Measurements from ENCODE around the gene GATAD2B.
"Not testable (repeated sequence)": the region's sequence is repeated elsewhere in the genome, so short reads cannot be mapped to it uniquely, and the experiment has no call there.

The GATAD2B gene

DNA sequence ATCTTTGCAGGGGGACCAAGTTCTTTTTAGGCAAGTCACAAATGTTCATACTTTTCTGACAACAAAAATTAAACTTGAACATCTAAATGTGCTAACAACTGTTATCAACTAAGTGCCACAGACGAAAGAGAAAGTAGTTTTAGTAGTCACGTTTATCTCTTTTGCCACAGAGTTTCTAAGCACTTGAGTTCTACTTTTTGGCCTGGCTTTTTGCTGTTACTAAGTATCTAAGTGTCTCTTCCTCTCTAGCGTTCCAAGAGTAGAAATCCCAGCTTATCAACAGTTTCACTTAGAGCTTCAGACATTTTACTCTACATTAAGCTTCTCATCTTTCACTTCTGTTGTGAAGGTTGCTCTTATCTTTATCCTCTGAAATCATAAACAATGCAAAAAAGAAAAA lies 34.2 kb downstream of the GATAD2B start:
- DNase-seq (ENCODE audit: low read depth in 2 of 2): no peak

DNA sequence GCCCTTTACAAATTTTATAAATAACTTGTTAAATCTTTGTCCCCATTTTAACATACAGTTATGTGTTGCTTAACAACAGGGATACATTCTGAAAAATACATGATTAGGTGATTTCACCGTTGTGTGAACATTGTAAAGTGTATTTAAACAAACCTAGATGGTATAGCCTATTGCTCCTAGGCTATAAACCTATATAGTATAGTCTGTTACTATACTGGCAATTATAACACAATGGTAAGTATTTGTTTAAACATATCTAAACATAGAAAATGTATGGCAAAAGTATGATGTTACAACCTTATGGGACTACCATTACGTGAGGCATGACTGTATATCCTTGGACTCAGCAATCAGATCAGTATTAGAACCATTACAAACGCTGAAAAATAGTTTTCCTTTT lies 36.6 kb downstream of the GATAD2B start:
- no peak for DNase-seq (ENCODE audit: low read depth in 2 of 2)

DNA sequence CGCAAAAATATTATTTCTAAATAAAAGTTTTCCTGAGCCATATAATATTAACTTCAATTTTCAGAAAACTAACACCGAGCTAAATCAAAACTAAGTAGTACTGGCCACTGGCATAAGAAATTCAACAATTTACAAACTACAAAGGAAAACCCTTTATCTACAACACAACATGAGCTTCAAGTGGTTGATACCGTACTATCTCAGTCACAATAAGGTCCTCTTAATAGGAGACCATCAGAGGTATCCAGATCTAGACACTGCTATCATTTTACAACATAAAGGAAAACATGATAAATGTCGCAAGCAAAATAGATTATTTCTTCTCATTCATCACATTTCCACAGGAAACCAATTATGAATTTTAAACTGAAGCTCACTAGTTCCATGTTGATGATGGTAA lies 39.5 kb downstream of the GATAD2B start:
- DNase-seq (ENCODE audit: low read depth in 2 of 2): no peak

DNA sequence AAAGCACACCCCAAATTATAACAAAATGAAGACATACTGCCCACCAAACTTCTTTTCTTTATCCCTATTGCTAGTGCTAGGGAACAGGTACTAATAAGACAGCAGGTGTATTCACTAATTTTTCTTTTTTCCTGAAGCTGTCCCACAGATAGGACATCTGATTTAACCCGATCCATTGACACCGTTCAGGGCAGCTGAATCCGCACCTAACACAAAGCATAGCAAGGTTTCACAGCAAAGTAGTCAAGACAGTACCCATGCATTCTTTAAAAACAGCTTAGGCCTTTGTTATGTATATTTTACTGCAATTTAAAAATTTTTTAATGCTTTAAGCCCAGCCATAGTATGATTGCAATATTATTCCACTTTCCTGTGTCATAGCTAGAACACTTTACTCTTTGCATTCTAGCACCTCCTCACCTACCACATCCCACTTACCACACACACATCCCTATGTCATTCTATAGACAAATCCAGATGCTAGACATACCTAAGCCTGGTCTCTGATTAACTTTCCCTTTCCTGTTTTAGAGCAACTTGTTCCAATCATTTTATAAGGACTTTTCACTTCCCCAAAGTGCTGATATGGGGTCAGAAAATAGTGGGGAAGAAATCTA lies 40.4 kb downstream of the GATAD2B start:
- DNase-seq (ENCODE audit: low read depth in 2 of 2): no peak

DNA sequence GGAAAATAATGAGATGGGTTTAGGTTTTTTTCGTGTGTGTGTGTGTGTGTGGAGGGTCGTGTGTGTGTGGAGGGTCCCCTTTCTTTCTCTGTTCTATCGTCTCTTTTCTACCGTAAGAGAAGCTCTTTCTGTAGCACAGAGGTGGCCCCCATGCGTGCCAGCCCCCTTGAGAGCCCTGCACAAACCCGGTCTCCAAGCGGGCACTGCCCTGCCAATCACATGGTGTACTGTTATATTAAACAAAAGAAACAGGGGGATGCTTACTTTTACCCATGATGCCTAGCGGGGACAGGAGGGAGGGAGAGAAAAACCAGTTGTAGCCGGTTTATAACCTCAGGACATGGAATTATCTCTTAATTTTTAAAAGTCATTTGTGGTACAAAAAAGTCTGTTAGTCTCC lies 41.0 kb downstream of the GATAD2B start:
- no peak for DNase-seq (ENCODE audit: low read depth in 2 of 2)

DNA sequence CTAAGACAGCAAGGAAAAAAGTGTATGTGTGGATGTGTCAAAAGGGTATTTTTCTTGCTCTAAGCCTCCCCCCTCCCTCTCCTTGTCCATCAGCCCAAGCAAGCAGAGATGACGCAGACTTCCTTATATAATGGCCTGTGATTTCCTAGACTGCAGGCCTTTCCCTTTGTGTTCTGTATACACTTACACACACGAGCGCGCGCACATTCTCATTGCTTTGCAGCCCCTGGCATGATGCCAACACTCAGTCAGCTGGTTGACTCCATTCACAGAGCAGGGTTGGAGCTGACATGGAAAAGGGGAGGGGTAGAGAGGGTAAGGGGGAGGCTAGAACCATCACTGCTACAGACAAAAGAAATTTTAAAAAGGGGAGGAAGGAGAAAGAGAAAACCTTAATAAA lies 41.8 kb downstream of the GATAD2B start:
- peak in 1 of 2 donors; percentile 16 for DNase-seq (ENCODE audit: low read depth in 2 of 2)

DNA sequence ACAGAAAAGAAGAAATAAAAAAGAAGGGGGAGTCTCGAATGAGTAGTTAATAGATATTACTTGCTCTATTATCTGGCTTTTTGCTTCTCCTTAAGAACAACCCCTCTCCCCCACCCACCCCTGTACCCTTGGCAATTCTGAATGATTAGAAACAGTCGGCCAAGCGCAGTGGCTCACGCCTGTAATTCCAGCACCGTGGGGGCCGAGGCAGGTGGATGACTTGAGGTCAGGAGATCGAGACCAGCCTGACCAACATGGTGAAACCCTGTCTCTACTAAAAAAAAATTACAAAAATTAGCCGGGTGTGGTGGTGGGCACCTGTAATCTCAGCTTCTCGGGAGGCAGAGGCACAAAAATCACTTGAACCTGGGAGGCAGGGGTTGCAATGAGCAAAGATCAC lies 42.7 kb downstream of the GATAD2B start:
- DNase-seq (ENCODE audit: low read depth in 2 of 2): no peak

DNA sequence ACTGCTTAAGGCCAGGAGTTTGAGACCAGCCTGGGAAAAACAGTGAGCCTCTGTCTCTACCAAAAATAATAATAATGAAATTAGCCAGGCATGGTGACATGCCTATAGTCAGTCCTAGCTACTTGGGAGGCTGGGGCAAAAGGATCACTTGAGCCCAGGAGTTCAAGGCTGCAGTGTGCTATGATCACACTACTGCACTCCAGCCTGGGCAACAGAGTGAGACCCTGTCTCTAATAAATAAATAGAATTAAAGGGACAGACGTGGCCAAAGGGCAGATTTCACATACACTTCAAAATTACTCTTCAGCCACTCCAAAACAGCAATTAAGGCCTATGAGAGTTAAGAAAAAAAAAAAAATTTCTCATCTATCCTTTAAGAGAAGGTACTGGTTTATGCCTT lies 45.7 kb downstream of the GATAD2B start:
- no peak for DNase-seq (ENCODE audit: low read depth in 2 of 2)

DNA sequence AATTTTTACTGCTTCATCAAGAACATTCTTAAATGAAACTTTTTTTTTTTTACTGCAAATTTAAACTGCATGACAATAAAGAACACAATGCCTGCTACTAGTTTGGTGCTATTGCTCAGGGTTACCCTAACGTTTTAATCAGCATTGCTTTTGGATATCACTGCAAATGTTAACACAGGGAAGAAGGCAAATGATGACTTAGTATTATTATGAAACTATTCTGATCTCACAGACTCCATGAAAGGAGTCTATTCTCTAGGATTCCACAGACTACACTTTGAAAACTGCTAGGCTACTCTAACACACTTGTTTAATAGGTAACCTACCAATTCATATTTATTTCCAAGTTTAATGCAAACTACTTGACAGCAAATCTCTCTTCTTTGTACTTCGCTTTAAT lies 49.8 kb downstream of the GATAD2B start:
- no peak for DNase-seq (ENCODE audit: low read depth in 2 of 2)

DNA sequence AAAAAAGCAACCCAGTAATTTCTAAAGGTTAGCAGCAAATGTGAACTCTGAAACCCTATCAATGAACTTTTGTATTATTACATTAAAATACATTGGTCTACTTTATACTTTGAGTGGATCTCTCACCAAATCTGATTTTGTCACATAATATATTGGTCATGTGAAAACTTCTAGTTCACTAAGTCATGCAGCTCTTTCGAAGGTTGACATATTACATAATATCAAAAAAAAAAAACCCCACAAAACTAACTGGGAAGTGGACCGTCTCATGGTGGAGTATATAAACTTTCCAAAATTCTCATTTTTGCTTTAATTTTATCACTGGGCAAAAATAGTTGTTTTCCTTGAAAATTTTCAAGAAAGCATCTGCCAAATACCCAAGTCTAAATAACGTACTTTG lies 50.4 kb downstream of the GATAD2B start:
- DNase-seq (ENCODE audit: low read depth in 2 of 2): no peak

DNA sequence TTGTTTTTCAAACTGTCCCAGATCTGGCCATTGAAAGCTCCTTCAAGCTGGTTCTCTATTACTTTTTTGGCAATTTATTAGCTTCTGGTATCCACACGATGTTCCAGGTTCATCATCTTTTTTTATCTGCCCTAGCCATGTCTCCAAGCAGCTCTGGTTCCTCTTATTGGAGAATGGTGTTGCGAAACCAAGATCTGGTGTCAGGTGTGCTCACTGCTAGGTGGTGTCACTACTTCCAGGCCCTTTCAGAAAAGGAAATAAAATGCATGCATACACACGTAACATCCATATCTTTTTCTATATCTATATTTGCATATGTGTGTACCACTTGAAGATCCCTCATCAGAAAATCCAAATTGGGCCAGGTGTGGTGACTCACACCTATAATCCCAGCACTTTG lies 53.3 kb downstream of the GATAD2B start:
- DNase-seq (ENCODE audit: low read depth in 2 of 2): no peak

DNA sequence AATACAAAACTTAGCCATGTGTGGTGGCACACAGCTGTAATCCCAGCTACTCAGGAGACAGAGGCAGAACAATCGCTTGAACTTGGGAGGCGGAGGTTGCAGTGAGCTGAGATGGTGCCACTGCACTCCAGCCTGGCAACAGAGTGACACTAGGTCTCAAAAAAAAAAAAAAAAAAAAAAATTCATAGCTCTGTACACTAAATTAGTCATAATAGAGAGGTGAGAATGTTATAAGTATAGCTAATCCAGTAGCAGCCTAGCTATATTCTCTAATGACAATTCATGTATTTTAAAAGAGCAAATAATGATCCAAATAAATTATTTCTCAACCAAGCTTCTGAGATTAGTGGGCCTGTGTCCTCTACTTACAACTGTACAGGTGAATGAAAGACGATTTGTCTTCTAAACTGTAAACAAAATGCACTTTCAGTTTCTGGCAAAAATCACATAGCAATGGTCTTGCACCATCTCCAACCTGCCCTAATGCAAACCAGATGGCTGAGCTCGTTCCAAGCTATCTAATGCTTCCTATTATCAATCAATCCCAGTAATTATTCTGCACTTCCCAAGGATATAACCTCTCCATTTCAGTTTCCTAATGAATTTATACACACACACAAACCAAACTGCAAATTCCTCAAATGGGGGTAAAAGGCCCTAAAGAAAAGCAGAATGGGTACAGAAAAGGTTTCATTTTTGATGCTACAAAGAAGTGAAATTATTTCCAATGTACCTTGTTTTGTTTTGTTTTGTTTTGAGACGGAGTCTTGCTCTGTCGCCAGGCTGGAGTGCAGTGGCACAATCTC lies 56.5 kb downstream of the GATAD2B start:
- DNase-seq (ENCODE audit: low read depth in 2 of 2): no peak

DNA sequence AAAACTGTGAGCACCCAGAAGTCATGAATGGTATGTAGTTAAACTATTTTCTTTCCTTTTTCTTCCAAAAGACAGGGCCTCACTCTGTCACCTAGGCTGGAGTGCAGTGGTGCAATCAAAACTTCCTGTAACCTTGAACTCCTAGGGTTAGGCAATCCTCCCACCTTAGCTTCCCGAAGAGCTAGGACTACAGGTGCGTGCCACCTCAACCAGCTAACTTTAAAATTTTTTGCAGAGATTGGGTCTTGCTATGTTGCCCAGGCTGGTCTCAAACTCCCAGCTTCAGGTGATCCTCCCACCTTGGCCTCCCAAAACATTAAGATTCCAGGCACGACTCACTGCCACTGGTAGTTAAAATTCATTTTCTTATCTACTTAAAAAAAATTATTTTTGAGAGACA lies 62.5 kb downstream of the GATAD2B start:
- DNase-seq (ENCODE audit: low read depth in 2 of 2): no peak

DNA sequence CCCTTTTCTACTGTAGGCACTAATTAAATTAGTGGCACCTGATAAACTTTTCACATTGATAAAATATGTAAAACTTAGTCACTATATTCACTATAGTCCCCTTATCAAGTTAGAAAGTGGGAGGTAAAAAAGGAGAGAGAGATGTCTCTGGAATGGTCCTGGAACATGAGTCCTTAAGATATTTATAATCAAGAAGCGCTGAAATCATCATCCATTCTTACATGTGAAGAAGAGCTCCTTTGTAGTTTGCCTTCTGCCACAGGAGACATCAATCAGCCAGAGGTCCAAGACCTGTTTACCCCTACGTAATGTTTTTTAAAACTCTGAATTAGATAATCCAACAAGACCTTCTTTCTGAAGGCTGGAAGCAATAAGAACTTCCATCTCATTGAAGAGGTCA lies 65.3 kb downstream of the GATAD2B start:
- no peak for DNase-seq (ENCODE audit: low read depth in 2 of 2)

DNA sequence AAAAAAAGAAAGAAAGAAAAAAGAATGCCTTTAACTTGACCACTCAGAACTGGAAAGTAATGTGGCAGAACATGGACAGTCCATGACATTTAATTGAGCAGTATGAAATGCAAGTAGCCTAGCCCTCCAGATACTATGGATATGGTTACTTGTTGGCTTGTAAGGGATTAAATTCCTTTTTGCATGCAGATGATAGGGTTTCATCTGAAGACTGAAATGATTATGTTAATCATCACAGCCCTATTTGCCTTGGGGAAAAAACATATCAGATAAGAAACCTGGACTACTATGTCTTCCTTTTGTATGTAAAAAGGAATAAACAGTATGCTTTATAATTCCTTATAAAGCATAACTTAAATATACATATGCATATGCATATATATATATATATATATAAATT lies 66.0 kb downstream of the GATAD2B start:
- no peak for DNase-seq (ENCODE audit: low read depth in 2 of 2)

DNA sequence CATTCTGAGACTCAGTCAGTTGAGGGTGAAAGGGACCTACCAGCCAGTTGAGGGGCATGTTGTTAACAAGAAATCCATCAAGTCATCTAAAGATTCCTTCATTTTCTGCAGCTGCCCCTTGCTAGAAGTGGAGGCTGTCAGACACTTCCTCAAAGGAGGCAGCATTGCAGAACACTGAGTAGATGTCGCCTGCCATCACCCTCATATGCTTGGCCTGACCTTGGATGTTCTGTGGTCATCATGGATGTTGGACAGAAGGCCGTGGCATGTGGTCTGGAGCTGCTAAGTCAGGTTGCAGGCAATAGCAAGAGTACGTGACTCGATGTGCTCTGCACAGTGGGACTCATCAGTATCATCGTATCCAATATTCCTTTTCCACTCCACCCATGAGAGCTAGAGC lies 70.6 kb downstream of the GATAD2B start:
- DNase-seq (ENCODE audit: low read depth in 2 of 2): no peak

DNA sequence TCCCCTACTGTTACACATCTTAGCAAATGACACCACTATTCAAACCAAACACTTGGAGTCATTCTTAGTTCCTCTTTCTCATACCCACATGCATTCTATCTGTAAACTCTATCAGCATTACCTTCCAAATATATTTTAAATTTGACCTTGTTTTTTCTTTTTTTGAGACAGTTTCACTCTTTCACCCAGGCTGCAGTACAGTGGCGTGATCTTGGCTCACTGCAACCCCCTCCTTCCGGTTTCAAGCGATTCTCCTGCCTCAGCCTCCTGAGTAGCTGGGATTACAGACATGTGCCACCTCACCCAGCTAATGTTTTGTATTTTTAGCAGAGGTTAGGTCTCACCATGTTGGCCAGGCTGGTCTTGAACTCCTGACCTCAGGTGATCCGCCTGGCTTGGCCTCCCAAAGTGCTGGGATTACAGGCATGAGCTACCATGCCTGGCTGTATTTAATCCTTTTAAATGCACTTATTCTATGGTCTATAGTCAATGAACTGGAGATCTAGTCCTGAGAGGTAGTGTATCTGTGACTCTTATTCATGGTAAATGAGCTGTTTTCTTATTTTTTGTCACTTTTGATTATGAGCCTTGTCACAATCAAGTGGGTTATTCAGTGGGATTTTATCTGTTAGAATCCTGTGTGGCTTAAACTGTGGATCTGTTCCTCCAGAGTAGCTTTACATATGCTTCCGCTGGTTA lies 73.1 kb downstream of the GATAD2B start:
- peak in 1 of 2 donors; percentile 3 for DNase-seq (ENCODE audit: low read depth in 2 of 2)

DNA sequence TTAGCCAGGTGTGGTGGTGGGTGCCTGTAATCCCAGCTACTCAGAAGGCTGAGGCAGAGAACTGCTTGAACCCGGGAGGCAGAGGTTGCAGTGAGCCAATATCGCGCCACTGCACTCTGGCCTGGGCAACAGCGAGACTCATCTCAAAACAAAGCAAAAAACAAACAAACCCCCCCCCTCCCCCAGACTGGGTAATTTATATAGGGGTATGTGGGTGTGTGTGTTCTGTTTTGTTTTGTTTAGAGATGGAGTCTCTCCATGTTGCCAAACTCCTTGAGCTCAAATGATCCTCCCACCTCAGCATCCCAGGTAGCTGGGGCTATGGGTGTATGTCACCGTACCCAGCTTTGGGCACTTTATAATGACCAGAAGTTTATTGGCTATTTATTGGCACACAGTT lies 74.0 kb downstream of the GATAD2B start:
- DNase-seq (ENCODE audit: low read depth in 2 of 2): no peak

DNA sequence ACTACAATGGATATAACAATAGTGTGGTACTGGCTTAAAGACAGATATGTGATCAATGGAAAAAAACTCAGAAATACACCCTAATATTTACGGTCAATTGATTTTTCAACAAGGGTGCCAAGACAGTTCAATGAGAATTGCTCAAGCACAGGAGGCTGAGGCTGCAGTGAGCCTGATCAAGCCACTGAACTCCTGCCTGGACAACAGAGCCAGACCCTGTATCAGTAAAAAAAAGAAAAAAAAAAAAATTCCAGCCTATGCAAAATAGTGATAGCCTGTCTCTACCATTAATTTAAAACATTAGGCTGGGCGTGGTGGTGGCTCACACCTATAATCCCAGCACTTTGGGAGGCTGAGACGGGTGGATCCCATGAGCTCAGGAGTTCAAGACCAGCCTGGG lies 77.6 kb downstream of the GATAD2B start:
- DNase-seq (ENCODE audit: low read depth in 2 of 2): no peak

DNA sequence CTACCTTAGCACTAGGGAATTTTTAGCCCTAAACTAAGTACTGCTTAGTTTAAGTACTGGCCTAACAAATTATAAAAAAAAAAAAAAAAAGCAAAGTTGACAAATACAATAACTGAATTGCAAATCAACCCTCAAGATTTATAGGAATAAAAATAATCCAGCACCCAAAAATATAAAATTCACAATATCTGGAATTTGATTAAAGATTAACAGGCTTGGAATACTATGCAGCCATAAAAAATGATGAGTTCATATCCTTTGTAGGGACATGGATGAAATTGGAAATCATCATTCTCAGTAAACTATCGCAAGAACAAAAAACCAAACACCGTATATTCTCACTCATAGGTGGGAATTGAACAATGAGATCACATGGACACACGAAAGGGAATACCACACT lies 78.4 kb downstream of the GATAD2B start:
- DNase-seq (ENCODE audit: low read depth in 2 of 2): not testable (repeated sequence)

DNA sequence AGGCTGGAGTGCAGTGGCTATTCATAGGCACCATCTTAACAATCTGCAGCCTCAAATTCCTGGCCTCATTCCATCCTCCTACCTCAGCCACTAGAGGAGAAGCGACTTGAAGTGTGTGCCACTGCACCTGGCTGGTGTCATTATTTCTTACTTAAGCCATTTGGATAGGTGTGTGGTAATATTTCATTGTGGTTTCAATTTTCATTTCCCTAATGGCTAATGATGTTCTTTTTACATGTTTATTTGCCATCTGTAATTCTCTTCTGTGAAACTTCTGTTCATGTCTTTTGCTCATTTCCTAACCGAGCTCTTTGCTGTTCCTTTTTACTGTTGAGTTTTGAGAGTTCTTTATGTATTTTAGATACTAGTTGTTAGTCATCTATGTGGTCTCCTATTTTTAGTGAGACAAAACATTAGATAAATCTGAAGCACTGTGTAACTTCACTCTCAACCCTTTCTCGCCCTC lies 80.7 kb downstream of the GATAD2B start:
- DNase-seq (ENCODE audit: low read depth in 2 of 2): no peak

DNA sequence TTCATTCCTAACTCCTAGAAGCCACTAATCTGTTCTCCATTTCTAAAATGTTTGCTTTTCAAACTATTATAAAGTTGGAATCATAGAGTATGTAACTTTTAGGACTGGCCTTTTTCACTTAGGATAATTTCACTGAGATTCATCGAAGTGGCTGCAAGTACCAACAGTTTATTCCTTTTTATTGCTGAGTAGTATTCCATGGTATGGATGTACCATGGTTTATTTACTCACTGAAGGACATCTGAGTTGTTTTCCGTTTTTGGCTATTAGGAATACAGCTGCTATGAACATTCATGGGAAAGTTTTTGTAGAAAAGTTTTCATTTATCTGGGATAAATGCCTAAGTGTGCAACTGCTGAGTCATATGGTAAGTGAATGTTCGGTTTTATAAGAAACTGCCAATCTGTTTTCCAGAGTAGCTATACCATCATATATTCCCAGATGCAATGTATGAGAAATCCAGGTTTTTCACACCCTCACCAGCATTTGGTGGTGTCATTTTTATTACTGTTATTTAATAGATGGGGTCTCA lies 81.2 kb downstream of the GATAD2B start:
- DNase-seq (ENCODE audit: low read depth in 2 of 2): no peak

DNA sequence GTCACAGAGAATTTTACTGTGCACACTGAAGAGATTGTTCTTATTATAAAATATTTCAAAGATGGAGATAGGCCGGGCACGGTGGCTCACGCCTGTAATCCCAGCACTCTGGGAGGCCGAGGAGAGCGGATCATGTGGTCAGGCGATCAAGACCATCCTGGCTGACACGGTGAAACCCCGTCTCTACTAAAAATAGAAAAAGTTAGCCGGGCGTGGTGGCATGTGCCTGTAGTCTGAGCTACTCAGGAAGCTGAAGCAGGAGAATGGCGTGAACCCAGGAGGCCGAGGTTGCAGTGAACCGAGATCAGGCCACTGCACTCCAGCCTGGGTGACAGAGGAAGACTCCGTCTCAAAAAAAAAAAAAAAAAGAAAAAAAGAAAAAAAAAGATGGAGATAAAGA lies 82.0 kb downstream of the GATAD2B start:
- not testable (repeated sequence) for DNase-seq (ENCODE audit: low read depth in 2 of 2)
